Liver (tissue), 9 donors: ENCODE data around the gene FBLIM1. TPM values are rescaled to one million over a fixed set of nuclear protein-coding genes. Genes with fewer than 3 reads are reported as not detected.

Experiments
- DNase-seq: peaks from one replicate; pipeline ENCODE4 v3.0.0-alpha.2; 2017; ENCODE audit warnings: low spot score
- H3K27ac ChIP-seq, 2 donors: one replicate each; pipeline ENCODE4 v1.7.0; 2013; ENCODE audit warnings: inconsistent platforms in 2 of 2, low read length in 2 of 2, control low read depth in 1 of 2, low read depth in 1 of 2, mild to moderate bottlenecking in 1 of 2
- H3K27me3 ChIP-seq, 4 donors: one replicate each; pipeline versions ENCODE4 v1.6.1 to v1.7.0; 2013; ENCODE audit warnings: low read length in 3 of 4, inconsistent platforms in 1 of 4, mild to moderate bottlenecking in 1 of 4, moderate library complexity in 1 of 4; ENCODE audit not compliant: control insufficient read depth in 4 of 4, insufficient read depth in 4 of 4
- H3K36me3 ChIP-seq, 4 donors: one replicate each; pipeline versions ENCODE4 v1.6.1 to v1.7.0; 2013; ENCODE audit warnings: low read length in 3 of 4, mild to moderate bottlenecking in 3 of 4, low read depth in 1 of 4, moderate library complexity in 1 of 4; ENCODE audit not compliant: control insufficient read depth in 4 of 4, insufficient read depth in 3 of 4
- H3K4me1 ChIP-seq, 4 donors: one replicate each; pipeline versions ENCODE4 v1.6.1 to v1.7.0; 2013; ENCODE audit warnings: low read length in 3 of 4, mild to moderate bottlenecking in 3 of 4, moderate library complexity in 1 of 4; ENCODE audit not compliant: control insufficient read depth in 4 of 4, insufficient read depth in 4 of 4
- H3K4me3 ChIP-seq, 3 donors: one replicate each; pipeline versions ENCODE4 v1.6.1 to v1.7.0; 2013; ENCODE audit warnings: low read length in 3 of 3, control low read depth in 1 of 3, low read depth in 1 of 3, mild to moderate bottlenecking in 1 of 3
- H3K9ac ChIP-seq, 2 donors: one replicate each; pipeline ENCODE4 v1.7.0; 2013; ENCODE audit warnings: low read length in 2 of 2, mild to moderate bottlenecking in 2 of 2, moderate library complexity in 2 of 2, control low read depth in 1 of 2, low read depth in 1 of 2
- H3K9me3 ChIP-seq, 4 donors: one replicate each; pipeline versions ENCODE4 v1.6.1 to v1.7.0; 2013; ENCODE audit warnings: low read length in 3 of 4; ENCODE audit not compliant: control insufficient read depth in 4 of 4
- FOXA1 ChIP-seq: IDR thresholded peaks from 2 replicates; pipeline ENCODE4 v1.6.1; 2016; ENCODE audit warnings: antibody characterized with exemption
- FOXA2 ChIP-seq: IDR thresholded peaks from 2 replicates; pipeline ENCODE4 v1.6.1; 2016; ENCODE audit warnings: antibody characterized with exemption
- GABPA ChIP-seq, 2 donors: IDR thresholded peaks in 1 of 2; conservative IDR thresholded peaks in 1 of 2; 2 replicates each; pipeline ENCODE4 v1.6.1; 2016; ENCODE audit warnings: antibody characterized with exemption in 2 of 2, mild to moderate bottlenecking in 1 of 2, moderate library complexity in 1 of 2
- HNF4A ChIP-seq, 2 donors: conservative IDR thresholded peaks; 2 replicates each; pipeline ENCODE4 v1.6.1; 2016; ENCODE audit warnings: antibody characterized with exemption in 2 of 2, mild to moderate bottlenecking in 2 of 2
- HNF4G ChIP-seq: IDR thresholded peaks from 2 replicates; pipeline ENCODE4 v1.6.1; 2016; ENCODE audit warnings: antibody characterized with exemption
- NR2F2 ChIP-seq: IDR thresholded peaks from 2 replicates; pipeline ENCODE4 v1.6.1; 2016; ENCODE audit warnings: antibody characterized with exemption
- RAD21 ChIP-seq, 2 donors: IDR thresholded peaks; 2 replicates each; pipeline ENCODE4 v1.6.1; 2016; ENCODE audit warnings: antibody characterized with exemption in 2 of 2, mild to moderate bottlenecking in 2 of 2
- RXRA ChIP-seq, 2 donors: IDR thresholded peaks; 2 replicates each; pipeline ENCODE4 v1.6.1; 2017 to 2018; ENCODE audit warnings: antibody characterized with exemption in 2 of 2, mild to moderate bottlenecking in 1 of 2
- SP1 ChIP-seq: IDR thresholded peaks from 2 replicates; pipeline ENCODE4 v1.6.1; 2018; ENCODE audit warnings: antibody characterized with exemption, mild to moderate bottlenecking
- TAF1 ChIP-seq: conservative IDR thresholded peaks from 2 replicates; pipeline ENCODE4 v1.6.1; 2016; ENCODE audit warnings: antibody characterized with exemption, mild to moderate bottlenecking
- YY1 ChIP-seq: IDR thresholded peaks from 2 replicates; pipeline ENCODE4 v1.6.1; 2016; ENCODE audit warnings: antibody characterized with exemption, mild to moderate bottlenecking
- WGBS: extraction: QIAGEN DNeasy Blood & Tissue Kit; methylation state at CpG from one replicate; pipeline ENCODE4 v1.1.7; 2013; 5-methylcytosine and 5-hydroxymethylcytosine counted together
- polyA plus RNA-seq, 2 donors: library from polyadenylated mRNA; stranded (reverse) in 1 of 2; unstranded in 1 of 2; fragments of 200-250 nt in 1 of 2; fragments of >200 nt in 1 of 2; fragmentation: Nextera tagmentation in 1 of 2; extraction: Ambion mirVana in 1 of 2; gene quantifications; one replicate each; pipeline versions ENCODE4 v1.2.1 to v1.2.3, GENCODE V29; 2013 to 2015
- total RNA-seq, 2 donors: library from RNA; depleted of rRNA; stranded (reverse); fragments of >200 nt; gene quantifications; one replicate each; pipeline ENCODE4 v1.2.3, GENCODE V29; 2014
- TF ChIP-seq, protein P1 (sequence below): IDR thresholded peaks from 2 replicates; pipeline ENCODE4 v1.6.1; 2016; ENCODE audit warnings: antibody characterized with exemption
- TF ChIP-seq, protein P2 (sequence below): IDR thresholded peaks from 2 replicates; pipeline ENCODE4 v1.6.1; 2016; ENCODE audit warnings: antibody characterized with exemption
- TF ChIP-seq, protein P3 (sequence below): IDR thresholded peaks from 2 replicates; pipeline ENCODE4 v1.6.1; 2016; ENCODE audit warnings: antibody characterized with exemption
- TF ChIP-seq, protein P4 (sequence below): fragments of 150-350 bp; IDR thresholded peaks from 2 replicates; pipeline ENCODE4 v1.5.1; 2017; ENCODE audit warnings: improper control_type of control experiment, low read depth, low read length; ENCODE audit not compliant: missing input control
- donor health status: healthy.
- donor health status: healthy.
- donor health status: healthy.
- donor health status: healthy.
- donor health status: healthy.

Gene FBLIM1
- total and polyA plus RNA-seq, 4 donors = 3.6 to 6.4 (median 3.7) TPM

DNA sequence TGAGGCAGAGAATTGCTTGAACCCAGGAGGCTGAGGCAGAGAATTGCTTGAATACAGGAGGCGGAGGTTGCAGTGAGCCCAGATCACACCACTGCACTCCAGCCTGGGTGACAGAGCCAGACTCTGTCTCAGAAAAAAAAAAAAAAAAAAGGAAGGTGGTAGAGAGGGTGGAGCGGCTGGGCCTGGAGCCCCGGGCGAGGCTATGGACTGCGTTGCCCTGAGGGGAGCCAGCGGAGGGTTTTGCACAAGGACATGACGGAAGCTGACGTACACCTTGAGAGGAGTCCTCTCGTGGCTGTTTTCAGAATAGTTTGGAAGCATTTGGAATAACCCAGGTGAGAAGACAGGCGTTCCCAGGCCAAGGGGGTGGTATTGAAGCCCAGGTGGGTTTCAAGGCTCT, 6.9 kb upstream of the FBLIM1 start:
- DNase-seq = no peak
- WGBS = 95% methylated on average over 10 of the region's 10 CpGs
- no peak overlapping the region for H3K9ac ChIP-seq

DNA sequence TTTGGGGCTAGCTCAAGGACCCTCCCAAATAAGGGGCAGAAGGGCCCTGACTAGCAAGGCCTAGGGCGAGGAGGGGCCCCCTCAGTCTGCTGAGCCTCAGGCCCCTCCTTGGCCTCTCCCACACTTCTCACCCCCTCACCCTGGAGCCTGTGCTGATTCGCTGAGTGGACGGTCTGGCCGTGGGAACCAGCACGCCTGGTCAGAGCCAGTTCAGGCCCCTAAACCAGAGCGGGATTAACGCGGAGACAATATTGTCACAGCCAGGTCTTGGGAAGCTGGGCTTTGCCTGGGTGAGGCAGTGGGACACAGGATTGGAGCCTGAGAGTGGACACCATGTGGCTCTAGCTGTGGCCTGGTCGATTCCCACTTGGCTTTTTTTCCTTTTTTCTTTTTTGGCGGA, 4.8 kb upstream of the FBLIM1 start:
- Histone ChIP-seq H3K4me1 (peaks cover 0 to 3% (median under 1%) of the 10 kb centered on the region in 4 donors), H3K9ac (no peak overlapping the region), H3K27me3 (no peaks in the 10 kb centered on the region), H3K4me3 (no peak overlapping the region), H3K27ac (no peak overlapping the region), H3K36me3 (no peaks in the 10 kb centered on the region), H3K9me3 (no peaks in the 10 kb centered on the region)
- DNase-seq = no peak
- TF ChIP-seq HNF4A (conservative IDR thresholded peaks at IDR 0.05) = no peak
- TF ChIP-seq, protein P1, sequence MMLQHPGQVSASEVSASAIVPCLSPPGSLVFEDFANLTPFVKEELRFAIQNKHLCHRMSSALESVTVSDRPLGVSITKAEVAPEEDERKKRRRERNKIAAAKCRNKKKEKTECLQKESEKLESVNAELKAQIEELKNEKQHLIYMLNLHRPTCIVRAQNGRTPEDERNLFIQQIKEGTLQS = no peak
- no peak for TF ChIP-seq SP1
- no peak for TF ChIP-seq HNF4G
- TF ChIP-seq, protein P2, sequence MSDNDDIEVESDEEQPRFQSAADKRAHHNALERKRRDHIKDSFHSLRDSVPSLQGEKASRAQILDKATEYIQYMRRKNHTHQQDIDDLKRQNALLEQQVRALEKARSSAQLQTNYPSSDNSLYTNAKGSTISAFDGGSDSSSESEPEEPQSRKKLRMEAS = no peak
- no peak for TF ChIP-seq NR2F2
- no peak for TF ChIP-seq RAD21 (IDR thresholded peaks at IDR 0.05)
- no peak for TF ChIP-seq GABPA (IDR thresholded peaks at IDR 0.05 in 1 of 2, conservative IDR thresholded peaks at IDR 0.05 in 1 of 2)
- TF ChIP-seq RXRA (IDR thresholded peaks at IDR 0.05) = no peak
- no peak for TF ChIP-seq FOXA2
- TF ChIP-seq, protein P3, sequence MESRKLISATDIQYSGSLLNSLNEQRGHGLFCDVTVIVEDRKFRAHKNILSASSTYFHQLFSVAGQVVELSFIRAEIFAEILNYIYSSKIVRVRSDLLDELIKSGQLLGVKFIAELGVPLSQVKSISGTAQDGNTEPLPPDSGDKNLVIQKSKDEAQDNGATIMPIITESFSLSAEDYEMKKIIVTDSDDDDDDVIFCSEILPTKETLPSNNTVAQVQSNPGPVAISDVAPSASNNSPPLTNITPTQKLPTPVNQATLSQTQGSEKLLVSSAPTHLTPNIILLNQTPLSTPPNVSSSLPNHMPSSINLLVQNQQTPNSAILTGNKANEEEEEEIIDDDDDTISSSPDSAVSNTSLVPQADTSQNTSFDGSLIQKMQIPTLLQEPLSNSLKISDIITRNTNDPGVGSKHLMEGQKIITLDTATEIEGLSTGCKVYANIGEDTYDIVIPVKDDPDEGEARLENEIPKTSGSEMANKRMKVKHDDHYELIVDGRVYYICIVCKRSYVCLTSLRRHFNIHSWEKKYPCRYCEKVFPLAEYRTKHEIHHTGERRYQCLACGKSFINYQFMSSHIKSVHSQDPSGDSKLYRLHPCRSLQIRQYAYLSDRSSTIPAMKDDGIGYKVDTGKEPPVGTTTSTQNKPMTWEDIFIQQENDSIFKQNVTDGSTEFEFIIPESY = no peak
- no peak for TF ChIP-seq FOXA1
- TF ChIP-seq, protein P4, sequence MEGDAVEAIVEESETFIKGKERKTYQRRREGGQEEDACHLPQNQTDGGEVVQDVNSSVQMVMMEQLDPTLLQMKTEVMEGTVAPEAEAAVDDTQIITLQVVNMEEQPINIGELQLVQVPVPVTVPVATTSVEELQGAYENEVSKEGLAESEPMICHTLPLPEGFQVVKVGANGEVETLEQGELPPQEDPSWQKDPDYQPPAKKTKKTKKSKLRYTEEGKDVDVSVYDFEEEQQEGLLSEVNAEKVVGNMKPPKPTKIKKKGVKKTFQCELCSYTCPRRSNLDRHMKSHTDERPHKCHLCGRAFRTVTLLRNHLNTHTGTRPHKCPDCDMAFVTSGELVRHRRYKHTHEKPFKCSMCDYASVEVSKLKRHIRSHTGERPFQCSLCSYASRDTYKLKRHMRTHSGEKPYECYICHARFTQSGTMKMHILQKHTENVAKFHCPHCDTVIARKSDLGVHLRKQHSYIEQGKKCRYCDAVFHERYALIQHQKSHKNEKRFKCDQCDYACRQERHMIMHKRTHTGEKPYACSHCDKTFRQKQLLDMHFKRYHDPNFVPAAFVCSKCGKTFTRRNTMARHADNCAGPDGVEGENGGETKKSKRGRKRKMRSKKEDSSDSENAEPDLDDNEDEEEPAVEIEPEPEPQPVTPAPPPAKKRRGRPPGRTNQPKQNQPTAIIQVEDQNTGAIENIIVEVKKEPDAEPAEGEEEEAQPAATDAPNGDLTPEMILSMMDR = no peak
- TF ChIP-seq YY1 = no peak
- WGBS = 92% methylated on average over 10 of the region's 10 CpGs

More for the DNA sequence above, 6.9 kb upstream of the FBLIM1 start:
- H3K36me3 ChIP-seq = no peaks in the 10 kb centered on the region
- TF ChIP-seq GABPA (IDR thresholded peaks at IDR 0.05 in 1 of 2, conservative IDR thresholded peaks at IDR 0.05 in 1 of 2) (no peak), HNF4A (conservative IDR thresholded peaks at IDR 0.05) (no peak), TAF1 (no peak), RAD21 (IDR thresholded peaks at IDR 0.05) (no peak), RXRA (IDR thresholded peaks at IDR 0.05) (no peak), NR2F2 (no peak), SP1 (no peak)
- TF ChIP-seq, protein P1 = no peak
- TF ChIP-seq, protein P3 = no peak
- TF ChIP-seq, protein P4 = no peak
- H3K4me1 ChIP-seq = peaks cover 0 to 5% (median 2%) of the 10 kb centered on the region in 4 donors
- no peaks in the 10 kb centered on the region for H3K27me3 ChIP-seq
- no peak overlapping the region for H3K4me3 ChIP-seq
- H3K9me3 ChIP-seq = no peaks in the 10 kb centered on the region
- H3K27ac ChIP-seq = no peak overlapping the region
